ENCODE results near the gene PMS2. TPM values are rescaled to one million over a fixed set of nuclear protein-coding genes. Genes with fewer than 3 reads are reported as not detected.

PMS2 gene
- total and polyA plus RNA-seq, 9 of the 15 experiments (the other 6 are each of a cell fraction or from before 2014, with no cell fraction given) = 4.9 to 27.6 (median 16.5) TPM

GRCh38 chr7:6008668-6009611 is at the start of gene PMS2, which contains the start of gene AIMP2 (continued):
- TF ChIP-seq ZNF318 (IDR thresholded peaks at IDR 0.05; ENCODE audit: borderline replicate concordance in 1 of 2, low read depth in 1 of 2) = no peak
- peak; percentile 79 for TF ChIP-seq ELF1 (tag; IDR thresholded peaks at IDR 0.05)
- peak; percentile 93 for TF ChIP-seq SUPT5H (IDR thresholded peaks at IDR 0.05)
- TF ChIP-seq POLR2G (IDR thresholded peaks at IDR 0.05; ENCODE audit: low read depth, low read length) = peak; percentile 95
- peak in 1 of 2 experiments; percentile 88; a peak in 2 of 4 replicates for TF ChIP-seq NONO (IDR thresholded peaks at IDR 0.05; ENCODE audit: low read depth in 2 of 2, low read length in 1 of 2)
- 0 out of 2 replicates have a peak, but pooled peaks have one; percentile 22 for TF ChIP-seq FOXK1 (CRISPR knock-in tag; IDR thresholded peaks at IDR 0.05; ENCODE audit: borderline replicate concordance)
- no peak for TF ChIP-seq BRF1 (IDR thresholded peaks at IDR 0.05; ENCODE audit: borderline replicate concordance, extremely low read depth, insufficient read length)
- no peak for TF ChIP-seq HEY1 (CRISPR knock-in tag; IDR thresholded peaks at IDR 0.05; ENCODE audit: borderline replicate concordance)
- TF ChIP-seq ZNF778 (CRISPR knock-in tag; IDR thresholded peaks at IDR 0.05) = no peak
- peak; percentile 47; the same call in 1 of the 2 replicates for TF ChIP-seq GATAD2B (IDR thresholded peaks at IDR 0.05; ENCODE audit: borderline replicate concordance)
